GM23338 (cell line): ENCODE results near the gene IL18BP. TPM values are rescaled to one million over a fixed set of nuclear protein-coding genes. Genes with fewer than 3 reads are reported as not detected.

Source experiments
- ATAC-seq: fragments of 200-7000 bp; cut with Tn5 transposase; 3 replicates; pipeline ENCODE4 v1.9.1; 2020
- DNase-seq: peaks from one replicate; pipeline ENCODE4 v3.0.0-alpha.2; 2015; ENCODE audit warnings: low spot score
- H2AFZ ChIP-seq: fragments of 200-600 bp; sonication (generic); 2 replicates; pipeline ENCODE4 v1.8.0; 2016; ENCODE audit warnings: antibody characterized with exemption, mild to moderate bottlenecking, moderate library complexity
- H3F3A ChIP-seq: fragments of 200-600 bp; sonication (generic); replicated peaks from 2 replicates; pipeline ENCODE4 v1.8.0; 2017; ENCODE audit warnings: antibody characterized with exemption, mixed run types, low read depth
- H3K27ac ChIP-seq: fragments of 200-600 bp; sonication (generic); 2 replicates; pipeline ENCODE4 v1.6.1; 2016; ENCODE audit warnings: low read depth
- H3K27me3 ChIP-seq: fragments of 200-600 bp; sonication (generic); 2 replicates; pipeline ENCODE4 v1.8.0; 2016; ENCODE audit warnings: mild to moderate bottlenecking, mixed run types, moderate library complexity; ENCODE audit not compliant: insufficient read depth
- H3K36me3 ChIP-seq: fragments of 200-600 bp; sonication (generic); 2 replicates; pipeline ENCODE4 v1.8.0; 2016; ENCODE audit warnings: mild to moderate bottlenecking; ENCODE audit not compliant: insufficient read depth
- H3K4me1 ChIP-seq: fragments of 200-600 bp; sonication (generic); 2 replicates; pipeline ENCODE4 v1.8.0; 2016; ENCODE audit warnings: mild to moderate bottlenecking, moderate library complexity; ENCODE audit not compliant: insufficient read depth
- H3K4me2 ChIP-seq: fragments of 200-600 bp; sonication (generic); 2 replicates; pipeline ENCODE4 v1.7.1; 2017; ENCODE audit warnings: mixed run types
- H3K4me3 ChIP-seq: fragments of 200-600 bp; sonication (generic); 2 replicates; pipeline ENCODE4 v1.6.1; 2016; ENCODE audit warnings: mixed run types
- H3K79me2 ChIP-seq: fragments of 200-600 bp; sonication (generic); replicated peaks from 2 replicates; pipeline ENCODE4 v1.8.0; 2017; ENCODE audit warnings: mild to moderate bottlenecking; ENCODE audit not compliant: insufficient read depth
- H3K9me2 ChIP-seq: fragments of 200-600 bp; sonication (generic); 2 replicates; pipeline ENCODE4 v1.8.0; 2017; ENCODE audit not compliant: insufficient read depth
- H4K20me1 ChIP-seq: fragments of 200-600 bp; sonication (generic); replicated peaks from 2 replicates; pipeline ENCODE4 v1.8.0; 2017; ENCODE audit warnings: mild to moderate bottlenecking; ENCODE audit not compliant: insufficient read depth
- H3K27ac Mint-ChIP-seq: 2 replicates; pipeline ENCODE4 v1.8.0; 2020; ENCODE audit warnings: inconsistent platforms, mild to moderate bottlenecking, moderate library complexity, mixed read lengths
- H3K27me3 Mint-ChIP-seq: 3 replicates; pipeline ENCODE4 v1.8.0; 2022; ENCODE audit warnings: low read depth, mild to moderate bottlenecking, moderate library complexity, mixed read lengths, inconsistent platforms; ENCODE audit not compliant: insufficient read depth, poor library complexity
- H3K36me3 Mint-ChIP-seq: 3 replicates; pipeline ENCODE4 v1.8.0; 2021; ENCODE audit warnings: low read depth, mild to moderate bottlenecking, inconsistent platforms, moderate library complexity, mixed read lengths
- H3K4me1 Mint-ChIP-seq: 3 replicates; pipeline ENCODE4 v1.8.0; 2020; ENCODE audit warnings: mild to moderate bottlenecking, inconsistent platforms, mixed read lengths
- H3K4me3 Mint-ChIP-seq: 3 replicates; pipeline ENCODE4 v1.8.0; 2021; ENCODE audit warnings: moderate library complexity, mild to moderate bottlenecking, inconsistent platforms, mixed read lengths
- H3K9me3 Mint-ChIP-seq: 3 replicates; pipeline ENCODE4 v1.8.0; 2020; ENCODE audit warnings: moderate library complexity, mild to moderate bottlenecking, inconsistent platforms, mixed read lengths
- CREB1 ChIP-seq: fragments of 250-450 bp; sonication (Bioruptor Pico); IDR thresholded peaks from 2 replicates; pipeline ENCODE4 v1.5.0; 2020; ENCODE audit warnings: low read depth, mild to moderate bottlenecking, moderate library complexity
- CTCF ChIP-seq, 2 experiments: fragments of 200-600 bp in 1 of 2; sonication (generic) in 1 of 2; conservative IDR thresholded peaks; 2 replicates each; pipeline versions ENCODE4 v1.5.1 to v1.6.1; 2016 to 2017; ENCODE audit warnings: antibody characterized with exemption in 2 of 2, low read depth in 2 of 2, mild to moderate bottlenecking in 2 of 2, moderate library complexity in 1 of 2
- ETS1 ChIP-seq: IDR thresholded peaks from 2 replicates; pipeline ENCODE4 v1.6.1; 2016; ENCODE audit warnings: antibody characterized with exemption
- EZH2 ChIP-seq: fragments of 200-600 bp; sonication (generic); IDR thresholded peaks from one replicate; pipeline ENCODE4 v1.8.0; 2017; ENCODE audit warnings: antibody characterized with exemption, mild to moderate bottlenecking, low read depth; ENCODE audit not compliant: unreplicated experiment
- JUNB ChIP-seq: IDR thresholded peaks from one replicate; pipeline ENCODE4 v1.6.1; 2016; ENCODE audit warnings: antibody characterized with exemption; ENCODE audit not compliant: unreplicated experiment
- NANOG ChIP-seq: IDR thresholded peaks from 2 replicates; pipeline ENCODE4 v1.6.1; 2016; ENCODE audit warnings: antibody characterized with exemption, borderline replicate concordance
- POLR2AphosphoS5 ChIP-seq: IDR thresholded peaks from 2 replicates; pipeline ENCODE4 v1.6.1; 2016; ENCODE audit warnings: antibody characterized with exemption, low read depth
- STAT1 ChIP-seq: IDR thresholded peaks from one replicate; pipeline ENCODE4 v1.6.1; 2016; ENCODE audit warnings: antibody characterized with exemption; ENCODE audit not compliant: unreplicated experiment
- ZNF331 ChIP-seq: fragments of 250-450 bp; sonication (Bioruptor Pico); IDR thresholded peaks from 2 replicates; pipeline ENCODE4 v1.5.0; 2020; ENCODE audit warnings: low read depth, mild to moderate bottlenecking, moderate library complexity
- ZNF462 ChIP-seq: fragments of 250-450 bp; sonication (Bioruptor Pico); IDR thresholded peaks from 2 replicates; pipeline ENCODE4 v1.5.0; 2020; ENCODE audit warnings: mild to moderate bottlenecking, moderate library complexity
- polyA plus RNA-seq: library from polyadenylated mRNA; unstranded; fragments of >200 nt; fragmentation: Nextera tagmentation; extraction: Ambion mirVana; gene quantifications from 2 replicates; pipeline ENCODE4 v1.2.1, GENCODE V29; 2016
- total RNA-seq: library from RNA; depleted of rRNA; stranded (reverse); fragments of >200 nt; shearing (Covaris generic); gene quantifications from 2 replicates; pipeline ENCODE4 v1.2.3, GENCODE V29; 2014

Gene IL18BP
- total and polyA plus RNA-seq, 2 experiments from 2014 or later: 3.8 to 11.2 TPM

GRCh38 chr11:72001285-72001684 is 2.6 kb downstream of the IL18BP start:
- Mint-ChIP-seq H3K9me3 (no peaks in the 10 kb centered on the region), H3K4me3 (no peak overlapping the region), H3K27me3 (peaks cover 23% of the 10 kb centered on the region), H3K27ac (no peak overlapping the region), H3K36me3 (peaks cover 55% of the 10 kb centered on the region), H3K4me1 (no peaks in the 10 kb centered on the region; the same call in 2 of the 3 replicates)
- H3K36me3 ChIP-seq: 0 out of 2 replicates have a peak, but pooled peaks cover 5% of the 10 kb centered on the region
- H3K27me3 ChIP-seq: no peaks in the 10 kb centered on the region
- DNase-seq: no peak
- no peak overlapping the region for H3K4me3 ChIP-seq
- TF ChIP-seq NANOG: no peak
- no peak for TF ChIP-seq JUNB
- TF ChIP-seq CREB1: no peak
- TF ChIP-seq STAT1: no peak
- TF ChIP-seq EZH2: no peak
- no peak for TF ChIP-seq CTCF (conservative IDR thresholded peaks at IDR 0.05; ENCODE audit: low read depth in 2 of 2)
- no peak for TF ChIP-seq ZNF462 (CRISPR knock-in tag)
- TF ChIP-seq ZNF331 (CRISPR knock-in tag): no peak
- TF ChIP-seq ETS1: no peak
- TF ChIP-seq POLR2AphosphoS5: no peak
- no peaks in the 10 kb centered on the region; the same call in 1 of the 2 replicates for H3F3A ChIP-seq
- H4K20me1 ChIP-seq: peaks cover 16% of the 10 kb centered on the region
- H3K4me1 ChIP-seq: no peaks in the 10 kb centered on the region
- H3K4me2 ChIP-seq: no peak overlapping the region
- no peak for ATAC-seq
- H3K79me2 ChIP-seq: no peaks in the 10 kb centered on the region
- no peaks in the 10 kb centered on the region for H3K9me2 ChIP-seq
- no peak overlapping the region for H3K27ac ChIP-seq
- no peak overlapping the region for H2AFZ ChIP-seq
